ENCODE data around the gene FAM107B.

- TF ChIP-seq SETDB1 (IDR thresholded peaks at IDR 0.05; ENCODE audit: insufficient read length, low read length) (no peak), CTCF (tag by site-specific recombination; IDR thresholded peaks at IDR 0.05) (no peak), ZNF23 (tag by site-specific recombination; IDR thresholded peaks at IDR 0.05; ENCODE audit: borderline replicate concordance) (no peak), ZBTB8A (tag by site-specific recombination; IDR thresholded peaks at IDR 0.05) (no peak), ZNF580 (tag by site-specific recombination; IDR thresholded peaks at IDR 0.05) (no peak), ZNF837 (tag by site-specific recombination; IDR thresholded peaks at IDR 0.05) (no peak), ZNF449 (tag by site-specific recombination; IDR thresholded peaks at IDR 0.05) (no peak), ZNF544 (tag by site-specific recombination; IDR thresholded peaks at IDR 0.05) (no peak), PRDM4 (tag by site-specific recombination; IDR thresholded peaks at IDR 0.05) (no peak), ZNF121 (tag by site-specific recombination; IDR thresholded peaks at IDR 0.05) (no peak), SP2 (tag by site-specific recombination; IDR thresholded peaks at IDR 0.05) (no peak), ZNF335 (tag by site-specific recombination; conservative IDR thresholded peaks at IDR 0.05) (no peak)
Measured at GRCh38 chr10:14645239-14645960, 129.3 kb downstream of the FAM107B start.

Measured in HEK293 (cell line).